Measurements from ENCODE around the gene ATG101. TPM values are rescaled to one million over a fixed set of nuclear protein-coding genes. Genes with fewer than 3 reads are reported as not detected.

ATG101 gene
- total and polyA plus RNA-seq, 9 of the 15 experiments (the other 6 are each of a cell fraction or from before 2014, with no cell fraction given) = 2.9 to 52.4 (median 29.7) TPM

- TF ChIP-seq SAFB (IDR thresholded peaks at IDR 0.05; ENCODE audit: borderline replicate concordance, low read depth, low read length) = no peak
- TF ChIP-seq E2F4 (CRISPR knock-in tag; IDR thresholded peaks at IDR 0.05; ENCODE audit: low read depth) = no peak
- TF ChIP-seq PTRF (tag; IDR thresholded peaks at IDR 0.05) = no peak
- TF ChIP-seq HNRNPLL (IDR thresholded peaks at IDR 0.05; ENCODE audit: low read depth, low read length, poor library complexity, severe bottlenecking) = no peak
- TF ChIP-seq THRA (IDR thresholded peaks at IDR 0.05) = no peak
- peak; percentile 62; the same call in 1 of the 2 replicates for TF ChIP-seq ZEB2 (IDR thresholded peaks at IDR 0.05)
- TF ChIP-seq TAL1 (IDR thresholded peaks at IDR 0.05) = peak; percentile 17; the same call in 1 of the 2 replicates
- TF ChIP-seq ZNF165 (CRISPR knock-in tag; IDR thresholded peaks at IDR 0.05; ENCODE audit: borderline replicate concordance) = peak; percentile 74; the same call in 1 of the 2 replicates
- TF ChIP-seq ZNF764 (CRISPR knock-in tag; IDR thresholded peaks at IDR 0.05; ENCODE audit: low read depth) = no peak
- TF ChIP-seq ZKSCAN8 (CRISPR knock-in tag; IDR thresholded peaks at IDR 0.05) = no peak
- TF ChIP-seq HDAC2 (IDR thresholded peaks at IDR 0.05) = peak; percentile 87
- no peak for TF ChIP-seq DDX20 (tag; IDR thresholded peaks at IDR 0.05; ENCODE audit: low read depth)
- TF ChIP-seq PPARD (CRISPR knock-in tag; IDR thresholded peaks at IDR 0.05) = no peak
- no peak for TF ChIP-seq HMBOX1 (IDR thresholded peaks at IDR 0.05)
- TF ChIP-seq ZNF785 (CRISPR knock-in tag; IDR thresholded peaks at IDR 0.05) = no peak
- no peak for TF ChIP-seq ZNF277 (CRISPR knock-in tag; IDR thresholded peaks at IDR 0.05; ENCODE audit: borderline replicate concordance)
- peak in 1 of 2 experiments; percentile 98; a peak in 2 of 4 replicates for TF ChIP-seq HDAC1 (IDR thresholded peaks at IDR 0.05)
- no peak for TF ChIP-seq MITF (IDR thresholded peaks at IDR 0.05)
- TF ChIP-seq GABPB1 (CRISPR knock-in tag; IDR thresholded peaks at IDR 0.05) = peak; percentile 97
- no peak for TF ChIP-seq ZNF780A (CRISPR knock-in tag; IDR thresholded peaks at IDR 0.05)
- TF ChIP-seq SNRNP70 (optimal IDR thresholded peaks at IDR 0.05; ENCODE audit: low read depth, low read length) = no peak
- 0 out of 2 replicates have a peak, but pooled peaks have one; percentile 35 for TF ChIP-seq ZNF134 (CRISPR knock-in tag; conservative IDR thresholded peaks at IDR 0.05)
- TF ChIP-seq EHMT2 (IDR thresholded peaks at IDR 0.05) = 0 out of 2 replicates have a peak, but pooled peaks have one; percentile 28
Observed at GRCh38 chr12:52069327-52070184, at the start of gene ATG101 (continued).

All from K562 (cell line).